MM.1S (cell line): ENCODE data around the gene MITF.

ENCODE experiments used
- DNase-seq: peaks from one replicate; pipeline ENCODE4 v3.0.0-alpha.2; 2015
- H2AFZ ChIP-seq: fragments of 300-600 bp; sonication (generic); 2 replicates; pipeline ENCODE4 v1.6.0; 2016; ENCODE audit warnings: antibody characterized with exemption, low read length
- H3F3A ChIP-seq: fragments of 300-600 bp; sonication (generic); 2 replicates; pipeline ENCODE4 v1.6.1; 2016; ENCODE audit warnings: mild to moderate bottlenecking, antibody characterized with exemption, low read length, moderate library complexity, mixed read lengths; ENCODE audit not compliant: insufficient read depth
- H3K27ac ChIP-seq: fragments of 300-600 bp; sonication (generic); 2 replicates; pipeline ENCODE4 v1.5.1; 2016; ENCODE audit warnings: mild to moderate bottlenecking, low read length
- H3K27me3 ChIP-seq: fragments of 300-600 bp; sonication (generic); replicated peaks from 2 replicates; pipeline ENCODE4 v1.6.0; 2016; ENCODE audit warnings: low read length; ENCODE audit not compliant: insufficient read depth
- H3K36me3 ChIP-seq: fragments of 300-600 bp; sonication (generic); replicated peaks from 2 replicates; pipeline ENCODE4 v1.6.1; 2016; ENCODE audit warnings: mild to moderate bottlenecking, low read length, mixed read lengths; ENCODE audit not compliant: insufficient read depth
- H3K4me1 ChIP-seq: fragments of 300-600 bp; sonication (generic); 2 replicates; pipeline ENCODE4 v1.6.1; 2016; ENCODE audit warnings: low read length, mixed read lengths
- H3K4me2 ChIP-seq: fragments of 300-600 bp; sonication (generic); 2 replicates; pipeline ENCODE4 v1.6.0; 2016; ENCODE audit warnings: low read depth, low read length
- H3K4me3 ChIP-seq: fragments of 300-600 bp; sonication (generic); 2 replicates; pipeline ENCODE4 v1.5.1; 2016; ENCODE audit warnings: low read length, mixed read lengths
- H3K79me2 ChIP-seq: fragments of 300-600 bp; sonication (generic); 2 replicates; pipeline ENCODE4 v1.6.1; 2016; ENCODE audit warnings: mixed run types, low read length, mixed read lengths
- H3K9ac ChIP-seq: fragments of 300-600 bp; sonication (generic); 2 replicates; pipeline ENCODE4 v1.6.1; 2016; ENCODE audit warnings: low read length, mixed read lengths
- H3K9me2 ChIP-seq: fragments of 300-600 bp; sonication (generic); replicated peaks from 2 replicates; pipeline ENCODE4 v1.6.1; 2016; ENCODE audit warnings: mild to moderate bottlenecking, low read length, mixed read lengths; ENCODE audit not compliant: insufficient read depth
- H3K9me3 ChIP-seq: fragments of 300-600 bp; sonication (generic); replicated peaks from 2 replicates; pipeline ENCODE4 v1.6.1; 2016; ENCODE audit warnings: mild to moderate bottlenecking, low read length, mixed read lengths; ENCODE audit not compliant: insufficient read depth
- H4K20me1 ChIP-seq: fragments of 300-600 bp; sonication (generic); 2 replicates; pipeline ENCODE4 v1.6.1; 2016; ENCODE audit warnings: mild to moderate bottlenecking, low read length, moderate library complexity, mixed read lengths; ENCODE audit not compliant: insufficient read depth
- EZH2 ChIP-seq: fragments of 300-600 bp; sonication (generic); optimal IDR thresholded peaks from 2 replicates; pipeline ENCODE3; 2017; ENCODE audit warnings: low read depth, mild to moderate bottlenecking, antibody characterized with exemption, low read length, mixed read lengths
- EZH2phosphoT487 ChIP-seq: fragments of 300-600 bp; sonication (generic); IDR thresholded peaks from 2 replicates; pipeline ENCODE4 v1.6.1; 2018; ENCODE audit warnings: antibody characterized with exemption, low read length
- TF ChIP-seq, protein P1 (sequence below): fragments of 300-600 bp; sonication (generic); IDR thresholded peaks from 2 replicates; pipeline ENCODE4 v1.5.1; 2016; ENCODE audit warnings: antibody characterized with exemption, low read length, mixed read lengths

The MITF gene

GRCh38 chr3:69741032-69741767 is 1.9 kb downstream of the MITF start:
- DNase-seq = no peak
- Histone ChIP-seq H3K27me3 (no peaks in the 10 kb centered on the region), H3K9me3 (no peaks in the 10 kb centered on the region), H3K4me3 (no peak overlapping the region), H2AFZ (no peak overlapping the region), H4K20me1 (no peaks in the 10 kb centered on the region), H3K27ac (no peak overlapping the region), H3K79me2 (peaks cover 24% of the 10 kb centered on the region), H3K4me2 (no peak overlapping the region), H3K4me1 (0 out of 2 replicates have a peak, but pooled peaks cover 5% of the 10 kb centered on the region), H3K9me2 (no peaks in the 10 kb centered on the region), H3F3A (no peaks in the 10 kb centered on the region), H3K9ac (no peak overlapping the region), H3K36me3 (no peaks in the 10 kb centered on the region)
- TF ChIP-seq, protein P1, sequence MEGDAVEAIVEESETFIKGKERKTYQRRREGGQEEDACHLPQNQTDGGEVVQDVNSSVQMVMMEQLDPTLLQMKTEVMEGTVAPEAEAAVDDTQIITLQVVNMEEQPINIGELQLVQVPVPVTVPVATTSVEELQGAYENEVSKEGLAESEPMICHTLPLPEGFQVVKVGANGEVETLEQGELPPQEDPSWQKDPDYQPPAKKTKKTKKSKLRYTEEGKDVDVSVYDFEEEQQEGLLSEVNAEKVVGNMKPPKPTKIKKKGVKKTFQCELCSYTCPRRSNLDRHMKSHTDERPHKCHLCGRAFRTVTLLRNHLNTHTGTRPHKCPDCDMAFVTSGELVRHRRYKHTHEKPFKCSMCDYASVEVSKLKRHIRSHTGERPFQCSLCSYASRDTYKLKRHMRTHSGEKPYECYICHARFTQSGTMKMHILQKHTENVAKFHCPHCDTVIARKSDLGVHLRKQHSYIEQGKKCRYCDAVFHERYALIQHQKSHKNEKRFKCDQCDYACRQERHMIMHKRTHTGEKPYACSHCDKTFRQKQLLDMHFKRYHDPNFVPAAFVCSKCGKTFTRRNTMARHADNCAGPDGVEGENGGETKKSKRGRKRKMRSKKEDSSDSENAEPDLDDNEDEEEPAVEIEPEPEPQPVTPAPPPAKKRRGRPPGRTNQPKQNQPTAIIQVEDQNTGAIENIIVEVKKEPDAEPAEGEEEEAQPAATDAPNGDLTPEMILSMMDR = no peak
- no peak for TF ChIP-seq EZH2
- TF ChIP-seq EZH2phosphoT487 = no peak

DNA sequence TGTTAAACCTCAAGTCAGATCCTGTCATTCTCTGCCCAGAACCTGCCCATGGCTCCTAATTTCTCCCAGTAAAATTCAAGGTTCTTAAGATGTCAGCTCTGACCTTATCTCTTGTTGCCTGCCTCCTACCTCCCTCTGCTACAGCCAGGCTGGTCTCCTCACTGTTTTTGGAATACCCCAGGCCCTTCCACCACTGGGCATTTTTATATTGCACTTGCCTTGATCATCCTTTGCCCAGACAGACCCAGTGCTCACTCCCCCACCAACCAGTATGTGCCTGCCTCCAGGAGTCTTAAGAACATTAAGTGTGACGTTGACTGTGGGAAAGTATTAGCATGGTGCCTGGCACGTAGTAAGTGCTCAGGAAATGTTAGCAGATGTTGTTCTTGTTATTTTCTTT is 3.1 kb downstream of the MITF start:
- no peak overlapping the region for H3K9ac ChIP-seq

GRCh38 chr3:69743975-69744906 is 5.0 kb downstream of the MITF start:
- Histone ChIP-seq H3K9me2 (no peaks in the 10 kb centered on the region), H3F3A (no peaks in the 10 kb centered on the region), H3K4me3 (no peak overlapping the region), H3K27me3 (no peaks in the 10 kb centered on the region), H3K79me2 (peaks cover 24% of the 10 kb centered on the region), H2AFZ (no peak overlapping the region), H4K20me1 (no peaks in the 10 kb centered on the region), H3K9me3 (no peaks in the 10 kb centered on the region), H3K4me1 (0 out of 2 replicates have a peak, but pooled peaks cover 8% of the 10 kb centered on the region), H3K9ac (no peak overlapping the region), H3K36me3 (no peaks in the 10 kb centered on the region), H3K4me2 (no peak overlapping the region), H3K27ac (no peak overlapping the region)
- no peak for DNase-seq
- TF ChIP-seq EZH2phosphoT487 (no peak), EZH2 (no peak)
- TF ChIP-seq, protein P1 = no peak

More for the DNA sequence above, 3.1 kb downstream of the MITF start:
- TF ChIP-seq EZH2 = no peak
- TF ChIP-seq, protein P1 = no peak
- no peak for TF ChIP-seq EZH2phosphoT487
- Histone ChIP-seq H3K27ac (no peak overlapping the region), H2AFZ (no peak overlapping the region), H3F3A (no peaks in the 10 kb centered on the region), H3K9me2 (no peaks in the 10 kb centered on the region), H3K79me2 (peaks cover 24% of the 10 kb centered on the region), H3K27me3 (no peaks in the 10 kb centered on the region), H4K20me1 (no peaks in the 10 kb centered on the region), H3K9me3 (no peaks in the 10 kb centered on the region), H3K4me1 (0 out of 2 replicates have a peak, but pooled peaks cover 5% of the 10 kb centered on the region), H3K36me3 (no peaks in the 10 kb centered on the region), H3K4me2 (no peak overlapping the region), H3K4me3 (no peak overlapping the region)
- DNase-seq = no peak
